ENCODE data around the gene ERBIN.

GRCh38 chr5:65952259-65952658 is 25.9 kb downstream of the ERBIN start:
- TF ChIP-seq CTCF (CRISPR knock-in tag; IDR thresholded peaks at IDR 0.05) (no peak), EZH2 (conservative IDR thresholded peaks at IDR 0.05; ENCODE audit: low read depth, low read length) (no peak), MXI1 (IDR thresholded peaks at IDR 0.05; ENCODE audit: borderline replicate concordance, low read depth, low read length) (no peak)

Data from HepG2 (cell line).